Activated effector memory CD4-positive, alpha-beta T cell treated with anti-CD3 and anti-CD28 coated beads, Interleukin-2, amount 50 U/mL, for 16 hours (primary cell): ENCODE results near the gene RNF11.
"Not testable (repeated sequence)": the region's sequence is repeated elsewhere in the genome, so short reads cannot be mapped to it uniquely, and the experiment has no call there.

ENCODE experiments used
- DNase-seq: peaks from one replicate; pipeline ENCODE4 v3.0.0-alpha.2; 2020

RNF11 gene

DNA sequence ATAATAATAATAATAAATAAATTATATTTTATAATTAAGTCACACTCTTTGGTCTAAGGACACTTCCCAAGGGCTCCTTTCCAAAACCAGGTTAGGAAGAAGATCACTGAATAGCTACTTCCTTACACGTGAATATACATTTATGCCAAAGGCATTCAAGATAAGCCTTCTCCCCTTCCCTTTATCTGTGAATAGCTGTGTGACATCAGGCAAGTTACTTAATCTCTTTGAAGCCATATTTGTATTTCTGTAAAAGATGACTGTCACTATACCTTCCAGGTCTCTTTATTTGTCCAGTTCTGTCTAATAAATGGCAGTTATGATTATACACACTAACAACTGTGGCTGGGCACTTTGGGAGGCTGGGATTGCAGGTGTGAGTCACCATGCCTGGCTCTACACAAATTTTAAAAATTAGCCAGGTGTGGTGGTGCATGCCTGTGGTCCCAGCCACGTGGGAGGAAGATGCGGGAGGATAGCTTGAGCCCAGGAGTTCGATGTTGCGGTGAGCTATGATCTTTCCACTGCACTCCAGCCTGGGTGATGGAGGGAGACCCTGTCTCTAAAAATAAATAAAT is 5.5 kb upstream of the RNF11 start:
- no peak for DNase-seq

DNA sequence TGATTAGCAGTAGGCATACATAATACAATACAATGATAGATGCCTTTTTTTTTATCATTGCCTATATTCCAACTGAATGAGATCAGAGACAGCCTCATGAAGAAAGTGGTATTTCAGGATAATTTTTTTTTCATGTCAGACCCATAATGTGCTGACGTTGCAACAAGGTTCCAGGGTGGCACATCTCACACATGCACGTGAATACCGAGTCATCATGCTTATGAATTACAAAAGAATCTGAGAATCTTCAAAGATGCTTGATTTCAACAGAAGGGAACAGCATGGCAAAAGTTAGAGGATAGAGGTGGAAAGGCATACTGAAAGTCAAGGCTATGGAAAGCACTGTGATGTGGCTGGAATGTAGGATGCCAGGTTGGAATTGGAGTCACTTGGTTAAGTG is 5.0 kb upstream of the RNF11 start:
- DNase-seq: no peak

DNA sequence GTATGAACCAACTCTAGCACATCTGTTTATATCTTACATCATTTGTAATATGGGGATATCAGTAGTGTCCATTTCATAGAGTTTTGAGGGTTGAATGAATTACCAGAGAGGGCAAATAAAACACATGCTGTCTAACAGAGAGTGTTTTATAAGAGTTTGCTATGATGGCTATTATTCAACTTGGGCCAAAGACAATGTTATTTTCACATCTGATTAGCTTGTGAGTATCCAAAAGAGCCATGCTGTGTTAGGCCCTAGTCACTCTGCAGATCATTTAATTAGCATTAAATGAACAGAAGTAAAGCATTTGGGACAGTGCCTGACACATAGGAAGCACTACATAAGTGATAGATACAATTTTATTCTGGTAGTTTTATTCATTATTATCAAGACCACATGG is 4.2 kb upstream of the RNF11 start:
- DNase-seq: no peak

DNA sequence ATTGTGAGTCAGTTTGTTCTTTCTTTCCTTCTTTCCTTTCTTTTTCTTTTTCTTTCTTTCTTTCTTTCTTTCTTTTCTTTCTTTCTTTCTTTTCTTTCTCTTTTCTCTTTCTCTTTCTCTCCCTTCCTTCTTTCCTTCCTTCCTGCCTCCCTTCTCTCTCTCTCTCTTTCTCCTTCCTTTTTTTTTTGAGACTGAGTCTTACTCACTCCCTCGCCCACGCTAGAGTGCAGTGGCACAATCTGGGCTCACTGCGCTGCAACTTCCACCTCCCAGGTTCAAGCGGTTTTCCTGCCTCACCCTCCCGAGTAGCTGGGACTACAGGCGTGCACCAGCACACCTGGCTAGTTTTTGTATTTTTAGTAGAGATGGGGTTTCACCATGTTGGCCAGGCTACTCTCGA is 1.8 kb upstream of the RNF11 start:
- DNase-seq: not testable (repeated sequence)

DNA sequence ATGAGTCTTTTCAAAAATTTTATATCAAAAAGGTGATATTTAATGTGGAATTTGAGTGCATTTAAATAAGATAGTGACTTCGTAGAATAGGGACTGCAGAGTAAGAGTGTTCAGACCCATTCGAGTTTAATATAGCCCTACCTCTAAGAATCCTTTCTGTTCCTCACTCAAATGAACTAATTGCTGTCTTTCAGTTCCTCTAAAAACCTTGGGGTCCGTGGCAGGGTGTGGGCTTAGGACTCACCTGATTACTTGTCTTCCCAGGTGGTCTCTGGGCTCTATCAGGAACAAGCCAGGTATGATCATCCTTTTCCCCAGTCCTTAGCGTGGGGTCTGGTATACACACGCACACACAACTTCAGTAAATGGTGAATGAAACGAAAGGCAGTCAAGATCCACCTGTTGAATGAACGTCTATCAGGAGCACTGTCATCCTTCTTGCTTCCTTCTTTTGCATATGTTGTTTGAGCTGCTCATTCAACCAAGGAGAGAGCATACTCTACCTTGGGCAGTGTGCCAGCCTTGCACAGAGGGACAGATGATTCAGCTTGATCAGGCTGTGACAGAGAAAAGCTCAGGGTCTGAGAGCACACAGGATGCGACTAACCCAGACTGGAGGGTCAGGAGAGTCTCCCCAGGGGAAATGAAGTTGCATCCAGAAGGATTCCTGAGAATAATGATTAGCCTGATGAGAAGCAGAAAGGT is 1.2 kb upstream of the RNF11 start:
- DNase-seq: peak; percentile 72

DNA sequence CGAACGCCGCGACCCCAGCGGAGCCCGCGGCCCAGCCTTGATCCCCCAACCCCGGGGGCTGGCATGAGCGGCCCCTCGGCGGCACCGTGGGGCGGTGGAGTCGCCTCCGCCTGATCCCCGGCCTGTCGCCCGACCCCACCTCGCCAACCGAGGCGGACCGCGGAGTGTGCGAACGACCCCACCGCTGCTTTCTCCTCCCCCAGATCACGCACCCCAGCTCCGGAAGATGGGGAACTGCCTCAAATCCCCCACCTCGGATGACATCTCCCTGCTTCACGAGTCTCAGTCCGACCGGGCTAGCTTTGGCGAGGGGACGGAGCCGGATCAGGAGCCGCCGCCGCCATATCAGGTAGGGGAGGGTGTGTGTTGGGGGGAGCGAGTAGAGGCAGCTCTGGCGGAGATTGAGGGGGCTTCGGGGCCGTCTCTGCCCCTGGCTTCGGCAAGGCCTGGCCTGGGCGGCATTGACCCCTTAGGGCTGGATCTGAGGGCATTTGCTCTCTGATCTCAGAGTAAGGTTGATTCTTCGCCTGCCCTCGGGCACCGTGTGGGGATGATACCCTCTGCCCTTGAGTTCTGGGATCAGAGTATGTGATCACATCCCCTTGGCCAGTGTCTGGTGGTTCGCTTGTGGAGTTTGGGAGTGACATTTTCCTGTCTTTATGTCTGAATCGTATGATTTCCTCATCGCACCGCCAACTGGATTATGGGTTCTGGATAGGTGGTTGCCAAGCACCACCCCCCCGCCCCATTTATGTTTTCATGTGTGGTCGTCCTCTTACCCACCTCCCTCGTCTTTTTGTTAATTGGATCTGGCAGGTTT is 668 bp downstream of the RNF11 start:
- DNase-seq: peak; percentile 76

DNA sequence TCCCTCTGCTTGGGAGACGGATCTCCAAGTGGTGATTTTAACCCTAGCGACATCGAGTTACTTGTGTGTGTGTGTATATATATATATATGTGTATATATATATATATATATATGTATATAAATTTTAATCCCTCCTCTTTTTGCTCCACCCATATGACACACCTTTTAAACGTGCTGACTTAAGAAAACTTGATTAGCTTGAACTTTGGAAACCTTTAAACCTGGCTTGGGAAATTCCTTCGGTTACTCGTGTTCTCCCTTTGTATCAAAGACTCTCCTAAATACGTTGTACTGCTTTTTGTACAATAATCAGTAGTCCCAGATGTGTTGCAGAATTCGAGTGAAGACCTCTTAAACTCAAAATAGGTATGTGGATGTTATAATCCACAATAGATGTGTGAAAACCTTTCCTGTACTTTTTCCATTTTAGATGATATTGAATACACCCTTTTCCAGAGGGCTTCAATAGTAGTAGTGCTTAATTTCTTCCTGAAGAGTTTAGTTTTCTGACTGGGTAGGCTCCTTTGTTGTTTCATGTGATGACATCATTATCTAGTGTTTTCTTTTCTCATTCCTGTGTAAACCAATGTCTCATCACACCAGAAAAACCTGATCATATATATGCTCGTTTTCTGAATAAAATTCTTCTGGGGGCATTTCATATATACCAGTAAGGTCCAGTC is 1.4 kb downstream of the RNF11 start:
- DNase-seq: no peak

DNA sequence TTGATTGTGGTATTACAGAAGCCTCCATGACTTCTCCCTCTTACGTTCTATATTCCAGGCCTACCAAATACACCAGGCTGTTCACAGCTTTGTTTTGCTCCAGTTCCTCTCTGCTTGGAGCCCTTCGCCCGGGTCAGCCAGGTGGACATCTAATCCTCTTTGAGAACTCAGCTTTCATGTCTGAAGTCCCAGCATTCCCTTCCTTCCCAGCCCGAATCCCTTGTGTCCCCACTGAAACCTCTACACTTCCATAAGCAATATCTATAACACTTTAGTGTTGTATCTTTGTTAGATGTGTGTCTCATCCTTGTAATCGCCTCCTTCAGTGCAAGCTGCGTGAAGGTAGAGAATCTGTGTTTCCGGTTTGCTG is 1.9 kb downstream of the RNF11 start:
- no peak for DNase-seq

DNA sequence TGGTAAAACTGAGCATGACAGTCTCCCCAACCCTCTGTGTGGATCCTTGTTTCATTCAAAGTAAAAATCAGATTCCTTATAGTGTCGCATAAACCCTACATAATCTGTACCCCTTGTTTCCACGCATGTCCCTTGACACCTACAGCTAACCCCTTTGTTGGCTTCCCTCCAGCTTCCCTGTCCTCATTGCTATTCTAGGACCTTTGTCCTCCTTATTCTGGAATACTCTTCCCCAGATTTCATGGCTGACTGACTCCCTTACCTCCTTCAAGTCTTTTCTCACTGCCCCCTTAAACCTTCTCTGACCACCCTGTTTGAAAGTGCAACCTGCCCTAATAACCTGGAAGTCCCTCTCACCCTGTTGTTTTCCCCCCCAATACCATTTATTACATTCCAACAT is 4.0 kb downstream of the RNF11 start:
- no peak for DNase-seq

DNA sequence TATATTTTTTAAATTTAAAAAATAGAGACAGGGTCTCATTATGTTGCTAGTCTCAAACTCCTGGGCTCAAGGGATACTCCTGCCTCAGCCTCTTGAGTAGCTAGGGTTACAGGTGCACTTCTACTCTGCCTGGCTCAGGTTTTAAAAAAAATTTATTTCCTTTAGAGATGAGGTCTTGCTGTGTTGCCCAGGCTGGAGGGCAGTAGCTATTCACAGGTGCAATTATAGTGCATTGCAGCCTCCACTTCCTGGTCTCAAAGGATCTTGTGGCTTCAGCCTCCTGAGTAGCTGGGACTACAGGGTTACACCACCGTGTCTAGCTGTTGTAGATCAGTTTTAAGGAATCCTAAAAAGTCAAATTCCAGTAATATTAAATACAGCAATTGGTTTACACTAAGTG is 5.0 kb downstream of the RNF11 start:
- DNase-seq: no peak

DNA sequence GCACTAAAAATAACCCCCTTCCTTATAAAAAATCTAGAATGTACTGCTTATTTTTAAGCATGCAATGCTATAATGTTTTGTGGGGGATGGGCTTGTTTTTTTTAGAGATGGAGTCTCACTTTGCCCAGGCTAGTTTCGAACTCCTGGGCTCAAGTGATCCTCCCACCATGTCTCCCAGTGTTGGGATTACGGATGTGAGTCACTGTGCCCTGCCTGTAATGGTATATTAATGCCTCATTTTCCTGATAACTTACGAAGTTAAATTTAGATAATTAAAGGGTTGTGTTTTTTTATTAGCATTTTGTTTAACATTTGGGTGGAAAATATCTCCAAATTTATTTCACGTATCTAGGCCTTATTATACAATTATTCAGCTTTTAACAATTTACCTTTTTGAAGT is 6.5 kb downstream of the RNF11 start:
- DNase-seq: no peak

DNA sequence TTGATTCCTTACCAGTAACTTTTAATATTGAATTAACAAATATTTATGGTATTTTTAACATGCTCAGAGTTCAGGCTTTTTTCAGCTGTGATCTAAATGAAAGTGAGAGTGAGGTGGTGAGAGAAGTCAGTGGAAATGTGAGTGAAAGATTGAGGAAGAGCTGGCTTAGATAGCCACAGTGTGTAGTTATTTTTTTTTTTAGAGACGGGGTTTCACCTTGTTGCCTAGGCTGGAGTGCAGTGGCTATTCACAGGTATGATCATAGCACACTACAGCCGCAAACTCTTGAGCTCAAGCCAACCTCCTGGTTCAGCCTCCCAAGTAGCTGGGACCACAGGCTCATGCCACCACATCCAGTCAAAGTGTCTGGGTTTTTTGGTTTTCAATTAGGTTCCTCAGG is 10.9 kb downstream of the RNF11 start:
- no peak for DNase-seq

DNA sequence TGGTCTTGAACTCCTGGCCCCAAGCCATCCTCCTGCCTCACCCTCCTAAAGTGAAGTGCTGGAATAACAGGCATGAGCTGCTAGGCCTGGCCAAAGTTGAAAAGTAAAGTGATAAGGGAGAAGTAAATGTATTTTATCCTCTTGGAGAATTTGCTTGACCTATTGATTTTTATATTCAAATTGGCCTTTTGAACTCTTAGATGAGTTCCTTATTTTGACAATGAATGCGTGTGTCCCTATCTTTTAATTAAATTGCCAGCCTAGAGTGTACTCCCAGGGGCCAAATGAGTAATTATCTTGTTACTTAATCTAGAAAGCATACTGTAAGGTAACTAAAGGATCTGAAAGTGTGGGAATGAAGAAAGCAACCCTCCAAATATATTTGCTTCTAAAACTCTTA is 11.4 kb downstream of the RNF11 start:
- no peak for DNase-seq

DNA sequence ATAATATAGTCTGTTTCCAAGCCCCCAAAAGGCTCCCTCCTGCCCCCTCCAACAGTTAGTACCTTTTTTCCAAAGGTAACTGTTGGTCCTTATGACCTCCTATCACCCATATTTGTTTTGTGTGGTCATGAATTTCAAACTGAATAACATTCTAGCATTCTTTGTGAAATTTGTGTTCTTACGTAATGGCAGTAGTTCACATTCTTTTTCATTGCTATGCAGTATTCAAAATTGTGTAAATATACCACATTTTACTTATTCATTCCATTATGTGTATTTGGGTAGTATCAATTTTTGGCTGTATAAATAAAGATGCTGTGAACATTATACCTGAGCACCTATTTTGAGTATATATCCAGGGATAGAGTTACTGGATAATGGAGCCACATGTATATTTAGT is 13.4 kb downstream of the RNF11 start:
- no peak for DNase-seq

DNA sequence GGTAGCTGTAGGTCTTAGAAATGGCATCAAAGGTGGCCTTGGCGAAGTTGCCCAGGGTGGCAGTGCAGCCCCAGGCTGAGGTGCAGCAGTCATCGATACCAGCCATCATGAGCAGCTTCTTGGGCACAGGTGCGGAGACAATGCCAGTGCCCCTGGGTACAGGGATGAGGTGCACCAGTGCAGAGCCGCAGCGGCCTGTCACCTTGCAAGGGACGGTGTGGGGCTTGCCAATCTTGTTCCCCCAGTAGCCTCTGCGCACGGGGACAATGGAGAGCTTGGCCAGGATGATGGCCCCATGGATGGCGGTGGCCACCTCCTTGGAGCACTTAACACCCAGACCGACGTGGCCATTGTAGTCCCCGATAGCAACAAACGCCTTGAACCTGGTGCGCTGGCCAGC is 14.7 kb downstream of the RNF11 start:
- not testable (repeated sequence) for DNase-seq

DNA sequence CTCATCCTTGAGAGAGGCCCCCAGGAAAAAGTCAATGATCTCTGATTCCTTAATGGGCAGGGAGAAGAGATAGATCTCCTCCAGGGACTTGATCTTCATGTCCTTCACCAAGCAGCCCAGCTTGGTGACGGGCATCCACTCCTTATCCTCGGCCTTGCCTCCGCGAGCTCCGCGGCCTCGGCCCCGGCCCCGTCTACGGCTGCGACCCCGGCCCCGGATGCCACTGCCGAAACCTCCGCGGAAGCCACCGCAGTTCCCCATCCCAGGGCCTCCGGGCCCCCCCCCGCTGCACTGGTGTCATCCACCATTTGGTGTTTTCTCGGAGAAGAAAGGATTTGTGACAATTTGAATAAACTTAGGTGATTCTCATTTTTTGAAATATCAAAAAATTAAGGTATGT is 15.1 kb downstream of the RNF11 start:
- not testable (repeated sequence) for DNase-seq

DNA sequence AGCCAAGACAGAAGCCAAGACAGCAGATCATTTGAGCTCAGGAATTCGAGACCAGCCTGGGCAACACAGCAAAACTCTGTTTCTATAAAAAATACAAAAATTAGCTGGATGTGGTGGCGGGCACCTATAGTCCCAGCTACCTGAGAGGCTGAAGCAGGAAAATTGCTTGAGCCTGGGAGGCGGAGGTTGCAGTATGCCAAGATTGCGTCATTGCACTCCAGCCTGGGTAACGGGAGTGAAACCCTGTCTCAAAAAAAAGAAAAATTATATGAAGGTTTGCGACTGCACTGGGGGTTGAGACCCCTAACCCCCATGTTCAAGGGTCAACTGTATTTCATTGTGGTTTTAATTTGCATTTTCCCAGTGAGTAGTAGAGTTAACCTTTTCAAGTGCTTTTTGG is 16.3 kb downstream of the RNF11 start:
- no peak for DNase-seq

DNA sequence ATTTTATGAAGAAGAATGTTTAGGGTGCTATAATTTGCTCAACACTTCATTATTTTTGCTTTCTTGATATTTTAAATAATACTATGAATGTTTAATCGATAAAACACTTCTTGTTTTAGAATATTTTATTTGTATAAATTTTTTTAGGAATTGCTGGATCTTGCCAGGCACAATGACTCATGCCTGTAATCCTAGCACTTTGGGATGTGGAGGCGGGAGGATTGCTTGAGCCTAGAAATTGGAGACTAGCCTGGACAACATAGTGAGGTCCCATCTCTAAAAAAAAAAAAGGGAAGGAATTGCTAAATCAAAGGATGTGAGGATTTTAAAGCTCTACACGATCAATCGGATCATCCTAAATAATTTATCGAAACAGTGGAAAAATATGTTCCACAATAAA is 17.6 kb downstream of the RNF11 start:
- DNase-seq: no peak

DNA sequence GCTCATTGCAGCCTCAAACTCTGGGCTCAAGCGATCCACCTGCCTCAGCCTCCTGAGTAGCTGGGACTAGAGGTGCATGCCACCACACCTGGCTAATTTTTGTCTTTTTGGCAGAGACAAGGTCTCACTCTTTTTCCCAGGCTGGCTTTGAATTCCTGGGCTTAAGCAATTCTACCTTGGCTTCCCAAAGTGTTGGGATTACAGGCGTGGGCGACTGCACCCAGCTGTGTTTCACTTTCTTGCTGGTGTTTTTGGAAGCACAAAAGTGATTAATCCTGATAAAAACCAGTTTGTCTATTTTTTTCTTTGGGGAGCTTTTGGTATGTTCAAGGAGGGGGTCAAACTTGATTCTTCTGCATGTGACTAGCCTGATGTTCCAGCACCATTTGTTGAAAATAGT is 19.3 kb downstream of the RNF11 start:
- DNase-seq: no peak

DNA sequence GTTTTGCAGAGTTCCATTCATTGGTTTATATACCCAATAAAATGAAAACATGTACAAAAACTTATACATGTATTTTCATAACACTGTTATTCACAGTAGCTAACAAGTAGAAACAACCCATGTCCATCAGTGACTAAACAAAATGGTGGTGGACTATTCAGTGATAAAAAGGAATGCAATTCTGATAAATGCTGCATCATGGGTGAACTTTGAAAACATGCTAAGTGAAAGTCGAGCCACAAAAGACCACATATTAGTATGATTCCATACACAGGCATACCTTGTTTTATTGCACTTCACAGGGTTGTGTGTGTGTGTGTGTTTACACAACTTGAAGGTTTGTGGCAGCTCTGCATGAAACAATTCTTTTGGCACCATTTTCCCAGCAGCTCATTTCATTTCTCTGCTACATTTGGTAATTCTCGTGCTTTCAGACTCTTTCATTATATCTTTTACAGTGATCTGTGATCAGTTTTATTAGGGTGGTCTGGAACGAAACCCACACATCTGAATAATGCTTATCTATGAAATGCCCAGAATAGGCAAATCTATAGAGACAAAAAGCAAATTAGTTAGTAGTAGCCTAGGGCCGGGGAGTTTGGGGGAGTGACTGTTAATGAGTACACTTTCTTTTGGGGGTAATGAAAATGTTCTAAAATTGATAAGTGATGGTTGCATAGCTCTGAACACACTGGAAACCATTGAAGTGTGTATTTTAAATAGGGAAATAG is 27.2 kb downstream of the RNF11 start:
- DNase-seq: no peak

DNA sequence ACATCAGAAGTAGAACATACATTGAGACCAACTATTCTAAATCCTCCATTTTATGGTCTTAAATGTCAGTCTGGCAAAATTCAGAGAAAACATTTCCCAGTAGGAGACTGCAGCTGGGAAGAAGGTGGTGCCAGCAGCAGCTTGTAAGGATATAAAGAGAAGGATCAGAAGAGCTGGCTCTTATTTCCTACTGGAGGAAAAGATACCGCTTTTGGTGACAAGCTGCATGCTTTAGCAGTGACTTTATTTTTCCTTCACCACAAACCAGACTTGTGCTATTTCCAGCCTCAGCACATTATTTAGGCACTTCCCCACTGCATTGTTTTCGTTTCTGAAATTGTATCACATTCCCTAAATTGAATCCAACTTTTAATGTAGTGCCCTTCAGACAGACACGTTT is 28.4 kb downstream of the RNF11 start:
- DNase-seq: no peak

DNA sequence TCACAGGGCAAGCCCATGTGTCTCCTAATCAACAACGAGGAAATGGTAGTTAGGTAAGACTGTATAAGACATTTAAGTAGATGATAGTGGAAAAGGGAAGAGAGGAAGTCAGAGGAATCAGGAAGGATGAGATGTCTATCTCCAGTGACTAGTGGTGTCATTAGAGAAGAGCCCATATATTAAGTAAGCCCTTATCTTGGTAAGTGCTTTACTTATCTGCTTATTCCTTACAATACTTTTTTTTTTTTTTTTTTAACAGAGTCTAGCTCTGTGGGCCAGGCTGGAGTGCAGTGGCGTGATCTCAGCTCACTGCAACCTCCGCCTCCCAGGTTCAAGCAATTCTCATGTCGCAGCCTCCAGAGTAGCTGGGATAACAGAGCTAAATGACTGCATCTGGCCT is 29.5 kb downstream of the RNF11 start:
- no peak for DNase-seq

DNA sequence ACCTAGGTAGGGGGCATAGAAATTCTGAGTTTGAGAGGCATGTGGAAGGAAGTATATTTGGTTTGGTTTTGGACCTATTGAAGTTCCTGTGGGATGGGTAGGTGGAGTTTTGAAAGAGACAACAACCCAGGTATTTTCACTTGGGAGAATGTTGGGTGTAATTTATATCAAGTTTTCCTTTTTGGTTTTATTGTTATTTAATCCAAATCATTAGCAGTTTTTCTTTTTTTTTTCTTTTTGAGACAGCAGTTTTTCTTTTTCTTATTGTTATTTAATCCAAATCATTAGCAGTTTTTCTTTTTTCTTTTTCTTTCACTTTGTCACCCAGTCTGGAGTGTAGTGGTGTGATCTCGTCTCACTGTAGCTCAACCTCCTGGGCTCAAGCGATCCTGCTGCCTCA is 30.1 kb downstream of the RNF11 start:
- no peak for DNase-seq
